Epithelial cell of proximal tubule (primary cell): ENCODE data around the gene PRMT7. TPM values are rescaled to one million over a fixed set of nuclear protein-coding genes. Genes with fewer than 3 reads are reported as not detected.

Experiments
- DNase-seq: peaks from one replicate; pipeline ENCODE4 v3.0.0-alpha.2; 2011; ENCODE audit warnings: low read depth
- H3K4me3 ChIP-seq: 2 replicates; pipeline ENCODE4 v1.5.1; 2011; ENCODE audit warnings: low read depth, mild to moderate bottlenecking, low read length
- total RNA-seq: library from RNA; depleted of rRNA; stranded (reverse); fragments of >200 nt; gene quantifications from 2 replicates; pipeline ENCODE4 v1.2.3, GENCODE V29; 2015
- TF ChIP-seq, protein P1 (sequence below): conservative IDR thresholded peaks from 2 replicates; pipeline ENCODE4 v1.5.1; 2012; ENCODE audit warnings: low read depth, mild to moderate bottlenecking, low read length

Gene PRMT7
- total RNA-seq, 1 donor from 2014 or later, result 32.1 TPM

GRCh38 chr16:68348639-68349445 lies 38.0 kb downstream of the PRMT7 start:
- TF ChIP-seq, protein P1, sequence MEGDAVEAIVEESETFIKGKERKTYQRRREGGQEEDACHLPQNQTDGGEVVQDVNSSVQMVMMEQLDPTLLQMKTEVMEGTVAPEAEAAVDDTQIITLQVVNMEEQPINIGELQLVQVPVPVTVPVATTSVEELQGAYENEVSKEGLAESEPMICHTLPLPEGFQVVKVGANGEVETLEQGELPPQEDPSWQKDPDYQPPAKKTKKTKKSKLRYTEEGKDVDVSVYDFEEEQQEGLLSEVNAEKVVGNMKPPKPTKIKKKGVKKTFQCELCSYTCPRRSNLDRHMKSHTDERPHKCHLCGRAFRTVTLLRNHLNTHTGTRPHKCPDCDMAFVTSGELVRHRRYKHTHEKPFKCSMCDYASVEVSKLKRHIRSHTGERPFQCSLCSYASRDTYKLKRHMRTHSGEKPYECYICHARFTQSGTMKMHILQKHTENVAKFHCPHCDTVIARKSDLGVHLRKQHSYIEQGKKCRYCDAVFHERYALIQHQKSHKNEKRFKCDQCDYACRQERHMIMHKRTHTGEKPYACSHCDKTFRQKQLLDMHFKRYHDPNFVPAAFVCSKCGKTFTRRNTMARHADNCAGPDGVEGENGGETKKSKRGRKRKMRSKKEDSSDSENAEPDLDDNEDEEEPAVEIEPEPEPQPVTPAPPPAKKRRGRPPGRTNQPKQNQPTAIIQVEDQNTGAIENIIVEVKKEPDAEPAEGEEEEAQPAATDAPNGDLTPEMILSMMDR, result no peak
- DNase-seq, result no peak
- H3K4me3 ChIP-seq, result no peak overlapping the region

DNA sequence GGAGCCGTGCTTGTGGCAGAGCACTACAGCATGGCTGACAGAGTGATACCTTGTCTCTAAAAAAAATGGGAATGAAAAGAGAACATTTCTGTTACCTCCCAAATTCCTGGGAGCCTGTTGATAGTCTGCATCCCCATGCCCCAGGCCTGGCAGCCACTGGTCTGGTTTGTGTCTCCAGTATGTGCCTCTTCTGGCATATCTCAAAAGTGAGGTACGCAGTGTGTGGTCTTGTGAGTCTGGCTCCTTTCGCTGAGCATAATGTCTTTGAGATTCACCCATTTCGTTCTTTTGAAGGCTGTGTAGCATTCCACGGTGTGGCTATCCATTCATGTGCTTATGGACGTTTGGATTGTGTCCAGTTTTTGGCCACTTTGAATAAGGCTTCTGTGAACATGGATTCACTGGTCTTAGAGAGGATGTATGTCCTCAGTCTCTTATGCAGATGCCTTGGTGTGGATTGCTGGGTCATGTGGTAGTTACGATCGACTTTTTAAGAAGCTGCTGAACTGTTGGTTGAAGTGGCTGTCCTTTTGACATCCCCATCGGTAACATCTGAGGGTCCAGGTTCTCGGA lies 39.1 kb downstream of the PRMT7 start:
- TF ChIP-seq, protein P1, result no peak
- H3K4me3 ChIP-seq, result no peak overlapping the region
- DNase-seq, result no peak

DNA sequence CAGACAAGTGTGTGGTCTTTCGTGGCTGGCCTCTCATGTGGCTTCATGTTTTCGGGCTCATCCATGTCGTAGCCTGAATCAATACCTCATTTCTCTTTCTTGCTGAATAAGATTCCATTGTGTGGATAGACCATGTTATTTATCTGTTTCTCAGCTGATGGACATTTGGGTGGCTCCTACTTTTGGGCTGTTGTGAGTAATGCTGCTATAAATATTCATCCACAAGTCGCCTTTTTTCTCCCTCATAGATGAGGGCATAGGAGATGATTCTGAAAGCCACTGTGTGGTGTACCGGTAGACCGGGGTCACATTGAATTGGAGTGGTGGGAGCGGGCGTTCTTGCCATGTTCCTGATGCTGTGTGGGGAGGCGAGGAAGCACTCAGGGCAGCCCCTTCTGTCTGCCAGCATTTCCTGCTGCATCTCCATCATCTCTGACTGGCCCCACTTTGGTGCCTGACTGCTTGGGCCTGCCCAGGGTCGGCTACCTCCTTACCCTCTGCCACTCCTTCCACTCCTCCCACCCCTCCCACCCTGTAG lies 40.1 kb downstream of the PRMT7 start:
- DNase-seq, result no peak
- no peak overlapping the region for H3K4me3 ChIP-seq
- TF ChIP-seq, protein P1, result no peak

DNA sequence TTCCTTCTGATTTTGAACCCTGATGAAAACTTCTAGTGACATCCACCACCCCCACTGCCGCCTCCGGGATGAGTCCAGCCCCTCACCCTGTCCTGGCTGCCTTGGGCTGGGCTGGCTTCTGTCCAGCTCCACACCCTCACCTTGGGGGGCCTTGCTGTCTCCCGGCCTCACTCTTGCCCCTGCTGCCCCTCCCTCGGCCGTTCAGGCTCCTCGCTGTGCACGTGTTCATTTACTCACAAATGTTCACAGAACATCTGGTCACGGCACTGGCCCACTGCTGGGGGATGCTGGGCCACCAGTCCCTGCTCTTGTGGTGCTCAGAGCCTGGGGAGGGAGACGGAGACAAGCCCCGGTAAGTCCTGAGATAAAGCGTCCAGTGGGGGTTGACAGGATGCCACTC lies 40.6 kb downstream of the PRMT7 start:
- TF ChIP-seq, protein P1, result no peak
- no peak overlapping the region for H3K4me3 ChIP-seq
- no peak for DNase-seq

- H3K4me3 ChIP-seq, result no peak overlapping the region
- TF ChIP-seq, protein P1, result no peak
- no peak for DNase-seq
Observed at GRCh38 chr16:68351991-68352431, 41.2 kb downstream of the PRMT7 start.

DNA sequence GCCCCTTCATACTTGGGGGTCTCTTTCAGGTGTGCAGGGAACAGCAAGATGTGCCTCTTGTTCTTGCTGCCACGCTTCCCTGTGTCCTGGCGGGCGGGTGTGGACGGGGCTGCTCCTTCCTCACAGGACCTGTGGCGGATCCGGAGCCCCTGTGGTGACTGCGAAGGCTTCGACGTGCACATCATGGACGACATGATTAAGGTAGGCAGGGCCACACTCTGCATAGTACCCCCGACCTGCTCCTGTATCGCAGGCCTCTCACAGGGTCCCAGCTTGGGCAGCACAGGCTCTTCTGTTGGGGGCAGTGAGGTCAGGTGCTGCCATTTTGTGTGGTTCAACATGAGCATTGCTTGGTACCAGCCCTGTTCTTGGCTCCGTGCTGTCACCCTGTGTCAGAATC lies 42.5 kb downstream of the PRMT7 start:
- no peak overlapping the region for H3K4me3 ChIP-seq
- no peak for DNase-seq
- TF ChIP-seq, protein P1, result no peak
